ENCODE data around the gene HMGN3.

GRCh38 chr6:79234150-79235022 is at the start of gene HMGN3:
- TF ChIP-seq CTCF (IDR thresholded peaks at IDR 0.05) (no peak), POLR2A (IDR thresholded peaks at IDR 0.05) (peak; percentile 49)

Data from breast epithelium (tissue), 3 donors.